GM18507 (cell line): ENCODE results near the gene SH2B2.

Experiments
- DNase-seq: peaks from one replicate; pipeline ENCODE4 v3.0.0; 2011; ENCODE audit warnings: low read depth; ENCODE audit not compliant: insufficient read length; ENCODE audit errors: extremely low spot score
- FAIRE-seq: peaks from 2 replicates; lab custom pipeline; 2011; peaks lifted over from hg19 to GRCh38; lab: Jason Lieb, UNC

The SH2B2 gene

GRCh38 chr7:102283477-102284189 lies 3.0 kb upstream of the SH2B2 start:
- DNase-seq = no peak
- FAIRE-seq = no peak

GRCh38 chr7:102284399-102284798 lies 2.3 kb upstream of the SH2B2 start:
- FAIRE-seq (no peak), DNase-seq (no peak)

GRCh38 chr7:102284891-102285539 lies 1.7 kb upstream of the SH2B2 start:
- DNase-seq (no peak), FAIRE-seq (peak; percentile 38)

- DNase-seq = no peak
Measured at GRCh38 chr7:102285540-102286236, 980 bp upstream of the SH2B2 start.

GRCh38 chr7:102287111-102287980 lies 678 bp downstream of the SH2B2 start:
- DNase-seq (no peak), FAIRE-seq (peak; percentile 41)

More at GRCh38 chr7:102285540-102286236, 980 bp upstream of the SH2B2 start:
- FAIRE-seq = no peak

- no peak for DNase-seq
- FAIRE-seq = no peak
Measured at GRCh38 chr7:102287981-102288278, 1.3 kb downstream of the SH2B2 start.

GRCh38 chr7:102288285-102288930 lies 1.7 kb downstream of the SH2B2 start:
- DNase-seq (no peak), FAIRE-seq (no peak)

GRCh38 chr7:102289057-102289456 lies 2.4 kb downstream of the SH2B2 start:
- FAIRE-seq (peak; percentile 59), DNase-seq (no peak)

- DNase-seq = no peak
- peak; percentile 98 for FAIRE-seq
Measured at GRCh38 chr7:102291056-102291915, 4.6 kb downstream of the SH2B2 start.

- FAIRE-seq = peak; percentile 21
- DNase-seq = no peak
Measured at GRCh38 chr7:102291916-102292267, 5.2 kb downstream of the SH2B2 start.

GRCh38 chr7:102292813-102293798 lies 6.4 kb downstream of the SH2B2 start:
- DNase-seq = no peak

GRCh38 chr7:102294589-102294988 lies 7.9 kb downstream of the SH2B2 start:
- DNase-seq = no peak
- no peak for FAIRE-seq

More at GRCh38 chr7:102292813-102293798, 6.4 kb downstream of the SH2B2 start:
- FAIRE-seq = no peak

GRCh38 chr7:102295346-102296178 lies 8.9 kb downstream of the SH2B2 start:
- DNase-seq = no peak
- no peak for FAIRE-seq

GRCh38 chr7:102296179-102296438 lies 9.4 kb downstream of the SH2B2 start:
- DNase-seq (no peak), FAIRE-seq (no peak)

GRCh38 chr7:102296514-102296913 lies 9.8 kb downstream of the SH2B2 start:
- FAIRE-seq (no peak), DNase-seq (no peak)

- no peak for DNase-seq
- FAIRE-seq = no peak
Measured at GRCh38 chr7:102297487-102298218, 11.0 kb downstream of the SH2B2 start.
